K562 (cell line): ENCODE measurements around the gene IGF1R. TPM values are rescaled to one million over a fixed set of nuclear protein-coding genes. Genes with fewer than 3 reads are reported as not detected.

Source experiments
- ATAC-seq: fragments of 200-7000 bp; cut with Tn5 transposase; 3 replicates; pipeline ENCODE4 v1.9.1; 2020; ENCODE audit warnings: moderate library complexity
- BruUV-seq: library from RNA; stranded (reverse); fragments of 400-500 nt; replicated peaks from 2 replicates; lab custom pipeline; 2021; lab: Mats Ljungman, UMichigan
- CTCF ChIA-PET: fragments of 300-600 bp; formaldehyde crosslinking; extraction: SDS; loops from one replicate; lab custom pipeline; 2021; ENCODE audit warnings: low intra/inter-chr PET ratio; lab: Yijun Ruan, JAX
- POLR2A ChIA-PET: fragments of 300-600, 350-650 bp; sonication (Branson Sonifier 250); formaldehyde crosslinking; extraction: SDS; loops from one replicate; lab custom pipeline; 2021; ENCODE audit warnings: antibody characterized with exemption, inconsistent platforms; lab: Yijun Ruan, JAX
- DNase-seq, 4 experiments: peaks; one replicate each; pipeline versions ENCODE4 v3.0.0 to v3.0.0-alpha.2; 2011 to 2018; ENCODE audit warnings: low spot score in 3 of 4, mixed read lengths in 3 of 4; ENCODE audit errors: extremely low read depth in 1 of 4
- FAIRE-seq: peaks from 2 replicates; lab custom pipeline; 2011; peaks lifted over from hg19 to GRCh38; lab: Jason Lieb, UNC
- H2AFZ ChIP-seq: 2 replicates; pipeline ENCODE4 v1.6.0; 2011; ENCODE audit warnings: low read depth, low read length, control low read depth, inconsistent platforms
- H3K27ac ChIP-seq: fragments of 200-600 bp; 3 replicates; pipeline ENCODE4 v1.8.0; 2011; ENCODE audit warnings: low read depth, mild to moderate bottlenecking, control low read depth, inconsistent platforms, low read length, moderate library complexity, mixed read lengths; ENCODE audit errors: extremely low read depth
- H3K27me3 ChIP-seq, 2 experiments: fragments of 300-600 bp in 1 of 2; 2 replicates in 1 of 2; 3 replicates in 1 of 2; pipeline versions ENCODE4 v1.6.0 to v1.8.0; 2011; ENCODE audit warnings: inconsistent platforms in 2 of 2, low read length in 2 of 2, mild to moderate bottlenecking in 1 of 2, mixed read lengths in 1 of 2, moderate library complexity in 1 of 2; ENCODE audit not compliant: control insufficient read depth in 2 of 2, insufficient read depth in 2 of 2
- H3K36me3 ChIP-seq: fragments of 300-600 bp; 3 replicates; pipeline ENCODE4 v1.8.0; 2011; ENCODE audit warnings: mild to moderate bottlenecking, low read length, inconsistent platforms; ENCODE audit not compliant: control insufficient read depth, insufficient read depth
- H3K4me1 ChIP-seq, 2 experiments: fragments of 200-600 bp in 1 of 2; replicated peaks in 1 of 2; 2 replicates in 1 of 2; 3 replicates in 1 of 2; pipeline versions ENCODE4 v1.5.1 to v1.8.0; 2011; ENCODE audit warnings: inconsistent platforms in 2 of 2, low read length in 2 of 2, mild to moderate bottlenecking in 1 of 2, mixed read lengths in 1 of 2, moderate library complexity in 1 of 2; ENCODE audit not compliant: control insufficient read depth in 2 of 2, insufficient read depth in 2 of 2
- H3K4me2 ChIP-seq: 2 replicates; pipeline ENCODE4 v1.6.1; 2011; ENCODE audit warnings: low read length, control low read depth, inconsistent platforms, mixed read lengths; ENCODE audit not compliant: insufficient read depth
- H3K4me3 ChIP-seq: fragments of 200-600 bp; sonication (generic), shearing (Covaris generic); 2 replicates; pipeline ENCODE4 v1.5.1; 2016; ENCODE audit warnings: control low read depth, inconsistent platforms
- H3K79me2 ChIP-seq: fragments of 200-600 bp; 3 replicates; pipeline ENCODE4 v1.8.0; 2011; ENCODE audit warnings: low read length, inconsistent platforms; ENCODE audit not compliant: control insufficient read depth, insufficient read depth
- H3K9ac ChIP-seq, 2 experiments: 2 replicates each; pipeline versions ENCODE4 v1.6.0 to v1.6.1; 2011; ENCODE audit warnings: low read depth in 2 of 2, low read length in 2 of 2, control low read depth in 1 of 2, inconsistent platforms in 1 of 2, mild to moderate bottlenecking in 1 of 2, mixed read lengths in 1 of 2; ENCODE audit not compliant: insufficient read depth in 1 of 2
- H3K9me1 ChIP-seq: one replicate; pipeline ENCODE4 v1.6.0; 2011; ENCODE audit warnings: inconsistent platforms, mild to moderate bottlenecking, low read length, moderate library complexity; ENCODE audit not compliant: control insufficient read depth, insufficient read depth
- H3K9me3 ChIP-seq: replicated peaks from 2 replicates; pipeline ENCODE4 v1.5.1; 2011; ENCODE audit warnings: low read depth, low read length, inconsistent platforms; ENCODE audit not compliant: control insufficient read depth, insufficient read depth
- H4K20me1 ChIP-seq: replicated peaks from 2 replicates; pipeline ENCODE4 v1.6.1; 2011; ENCODE audit warnings: low read length, inconsistent platforms, mixed read lengths; ENCODE audit not compliant: control insufficient read depth, insufficient read depth
- ETS2 ChIP-seq: IDR thresholded peaks from 2 replicates; pipeline ENCODE4 v1.6.1; 2016; ENCODE audit warnings: borderline replicate concordance, missing genetic modification characterization, mild to moderate bottlenecking, moderate library complexity, missing compliant biosample characterization; ENCODE audit not compliant: poor library complexity, severe bottlenecking
- MCM7 ChIP-seq, 2 experiments: fragments of 450-650 bp; IDR thresholded peaks; 2 replicates each; pipeline ENCODE4 v1.6.1; 2016 to 2018
- NRF1 ChIP-seq, 2 experiments: fragments of 450-650 bp; IDR thresholded peaks in 1 of 2; conservative IDR thresholded peaks in 1 of 2; 2 replicates each; pipeline ENCODE4 v1.6.1; 2014; ENCODE audit warnings: mild to moderate bottlenecking in 2 of 2
- RUNX1 ChIP-seq: sonication (generic); IDR thresholded peaks from 2 replicates; pipeline ENCODE4 v1.6.1; 2016; ENCODE audit warnings: antibody characterized with exemption, low read depth
- SMAD1 ChIP-seq: fragments of 150-350 bp; IDR thresholded peaks from 2 replicates; pipeline ENCODE4 v1.6.1; 2014; ENCODE audit warnings: low read length, low read depth; ENCODE audit not compliant: partially characterized antibody
- ZBTB17 ChIP-seq: fragments of 450-650 bp; formaldehyde crosslinking; IDR thresholded peaks from 2 replicates; pipeline ENCODE4 v1.4.0; 2020; ENCODE audit warnings: mild to moderate bottlenecking
- ZBTB7A ChIP-seq: IDR thresholded peaks from 2 replicates; pipeline ENCODE4 v1.6.1; 2011; ENCODE audit warnings: low read depth, mild to moderate bottlenecking, low read length, moderate library complexity, borderline replicate concordance; ENCODE audit not compliant: control insufficient read depth
- ZNF311 ChIP-seq: fragments of 250-450 bp; sonication (Bioruptor Pico); IDR thresholded peaks from 2 replicates; pipeline ENCODE4 v1.4.0; 2020; ENCODE audit warnings: mild to moderate bottlenecking, moderate library complexity
- ZSCAN29 ChIP-seq: fragments of 450-650 bp; IDR thresholded peaks from 2 replicates; pipeline ENCODE4 v1.6.1; 2017
- WGBS: fragments of 100-300 bp; shearing (Covaris generic); methylation state at CpG from one replicate; pipeline ENCODE4 v1.1.6; 2016; ENCODE audit warnings: low coverage, mixed read lengths; ENCODE audit not compliant: insufficient coverage; ENCODE audit errors: missing lambda C conversion rate; 5-methylcytosine and 5-hydroxymethylcytosine counted together
- in situ Hi-C: fragments of 300-500 bp; cut with MboI; formaldehyde crosslinking; loops from 4 replicates; pipeline ENCODE4 v1.15.0; 2018; ENCODE audit warnings: inconsistent platforms, mixed read lengths
- intact Hi-C: fragments of 100-400 bp; cut with micrococcal nuclease; formaldehyde crosslinking; loops from 2 replicates; pipeline ENCODE4 v1.14.2; 2022
- polyA plus RNA-seq, 8 experiments: library from polyadenylated mRNA; depleted of rRNA in 4 of 8; stranded (reverse) in 5 of 8; unstranded in 3 of 8; fragments of >200 nt; fragmentation: Nextera tagmentation in 2 of 8; fragmentation: Illumina TruSeq in 1 of 8; extraction: Ambion mirVana in 2 of 8; extraction: Trizol in 1 of 8; gene quantifications; 2 replicates each; pipeline versions ENCODE4 v1.2.1 to v1.2.3, GENCODE V29; 2011 to 2014; ENCODE audit warnings: inconsistent platforms in 1 of 8, missing spikeins in 1 of 8
- total RNA-seq, 7 experiments: library from RNA; depleted of rRNA in 6 of 7; stranded (reverse); fragments of >200 nt in 6 of 7; fragmentation: Illumina TruSeq in 2 of 7; extraction: Trizol in 2 of 7; gene quantifications; 2 replicates each; pipeline versions ENCODE4 v1.2.1 to v1.2.3, GENCODE V29; 2011 to 2021; ENCODE audit warnings: low replicate concordance in 1 of 7

IGF1R gene
- total and polyA plus RNA-seq, 9 of the 15 experiments (the other 6 are each of a cell fraction or from before 2014, with no cell fraction given), result 0.35 to 8.0 (median 1.6) TPM

DNA sequence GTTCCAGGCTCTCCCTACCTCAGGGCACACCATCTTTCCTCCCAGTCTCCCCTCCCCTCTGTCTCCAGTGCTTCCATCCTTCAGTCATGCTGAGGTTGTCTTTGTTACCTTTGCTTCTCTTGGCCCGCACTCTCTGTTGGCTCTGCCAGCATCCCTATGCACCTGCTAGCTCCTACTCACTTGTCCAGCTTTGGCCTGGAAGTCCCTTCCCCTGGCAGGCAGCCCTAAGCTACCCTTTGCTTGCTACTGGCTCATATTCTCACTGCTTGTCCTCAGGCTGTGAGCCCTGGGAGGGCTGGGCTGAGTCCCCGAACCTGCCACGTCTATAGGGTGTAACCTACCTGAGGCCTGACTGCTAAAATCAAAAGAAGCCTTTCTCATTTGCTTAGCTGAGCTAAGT lies 236.6 kb downstream of the IGF1R start:
- DNase-seq (no peak), FAIRE-seq (no peak), ATAC-seq (no peak)
- no peak overlapping the region for H3K4me2 ChIP-seq
- 0% methylated on average over 3 of the region's 3 CpGs for WGBS
- H3K4me3 ChIP-seq, result no peak overlapping the region
- ChIA-PET CTCF (no interaction called here), POLR2A (interaction anchor here (0.7 kb wide), 1 partner anchor 734 kb away, joined by 3 read pairs; no protein-coding TSS in a partner anchor)
- no peaks in the 10 kb centered on the region; a peak in 1 of 5 replicates for H3K4me1 ChIP-seq
- no TSS peak for BruUV-seq
- no peaks in the 10 kb centered on the region for H3K9me3 ChIP-seq
- in situ Hi-C loops (no loop called here), intact Hi-C loops (loop anchor here (10.0 kb wide), 3 partner anchors 110 to 440 kb away; no protein-coding TSS in a partner anchor)
- peaks cover 17 to 40% of the 10 kb centered on the region in 2 experiments; a peak in 4 of 5 replicates for H3K27me3 ChIP-seq
- TF ChIP-seq NRF1 (conservative IDR thresholded peaks at IDR 0.05 in 1 of 2, IDR thresholded peaks at IDR 0.05 in 1 of 2), result no peak
- no peak for TF ChIP-seq ZBTB17 (CRISPR knock-in tag)
- no peak for TF ChIP-seq RUNX1
- TF ChIP-seq ZNF311 (CRISPR knock-in tag), result no peak
- TF ChIP-seq ZBTB7A, result no peak
- TF ChIP-seq SMAD1, result no peak
- no peak for TF ChIP-seq MCM7 (IDR thresholded peaks at IDR 0.05)
- no peak for TF ChIP-seq ETS2 (tag)
- TF ChIP-seq ZSCAN29, result no peak
- no peak overlapping the region for H2AFZ ChIP-seq
- H4K20me1 ChIP-seq, result peaks cover 36% of the 10 kb centered on the region
- no peaks in the 10 kb centered on the region for H3K9me1 ChIP-seq
- no peak overlapping the region for H3K9ac ChIP-seq
- H3K36me3 ChIP-seq, result no peaks in the 10 kb centered on the region
- H3K27ac ChIP-seq, result no peak overlapping the region
- H3K79me2 ChIP-seq, result no peaks in the 10 kb centered on the region
